GM19324 (cell line): ENCODE measurements around the gene EPHA4.

Experiments used
- ATAC-seq: cut with Tn5 transposase; IDR thresholded peaks from one replicate; pipeline ENCODE4 v1.9.1; 2021; ENCODE audit warnings: mild to moderate bottlenecking, moderate library complexity; ENCODE audit not compliant: unreplicated experiment, low FRiP score

The EPHA4 gene

DNA sequence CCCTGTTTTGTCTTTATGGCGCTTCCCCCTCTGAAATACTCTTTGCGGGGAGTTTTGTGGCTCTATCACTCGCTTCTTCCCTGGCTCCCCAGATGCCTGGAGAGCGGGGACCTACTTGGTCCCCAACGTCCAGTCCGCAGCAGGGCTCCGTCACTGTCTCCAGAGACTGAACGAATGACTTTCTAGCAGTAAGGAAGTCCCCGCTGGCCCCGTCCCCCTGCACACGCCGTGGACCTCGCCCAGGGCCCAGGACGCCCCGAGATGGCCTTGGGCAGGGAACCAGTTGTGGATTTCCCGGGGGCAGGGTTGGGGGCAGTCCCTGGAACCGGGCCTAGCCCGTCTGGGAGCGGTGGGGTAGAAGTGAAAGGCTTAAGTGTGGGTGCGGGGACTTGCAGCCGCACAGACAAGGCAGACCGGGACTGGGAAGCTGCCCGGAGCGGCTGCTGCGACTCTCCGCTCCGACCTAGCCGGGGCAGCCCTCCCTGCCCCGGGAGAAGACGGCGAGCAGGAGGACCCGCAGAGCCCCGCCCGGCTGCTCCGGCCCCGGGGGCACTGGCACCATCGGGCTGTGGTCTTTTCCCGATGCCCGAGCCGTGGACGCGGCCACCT is 821 bp upstream of the EPHA4 start:
- peak; percentile 16 for ATAC-seq

DNA sequence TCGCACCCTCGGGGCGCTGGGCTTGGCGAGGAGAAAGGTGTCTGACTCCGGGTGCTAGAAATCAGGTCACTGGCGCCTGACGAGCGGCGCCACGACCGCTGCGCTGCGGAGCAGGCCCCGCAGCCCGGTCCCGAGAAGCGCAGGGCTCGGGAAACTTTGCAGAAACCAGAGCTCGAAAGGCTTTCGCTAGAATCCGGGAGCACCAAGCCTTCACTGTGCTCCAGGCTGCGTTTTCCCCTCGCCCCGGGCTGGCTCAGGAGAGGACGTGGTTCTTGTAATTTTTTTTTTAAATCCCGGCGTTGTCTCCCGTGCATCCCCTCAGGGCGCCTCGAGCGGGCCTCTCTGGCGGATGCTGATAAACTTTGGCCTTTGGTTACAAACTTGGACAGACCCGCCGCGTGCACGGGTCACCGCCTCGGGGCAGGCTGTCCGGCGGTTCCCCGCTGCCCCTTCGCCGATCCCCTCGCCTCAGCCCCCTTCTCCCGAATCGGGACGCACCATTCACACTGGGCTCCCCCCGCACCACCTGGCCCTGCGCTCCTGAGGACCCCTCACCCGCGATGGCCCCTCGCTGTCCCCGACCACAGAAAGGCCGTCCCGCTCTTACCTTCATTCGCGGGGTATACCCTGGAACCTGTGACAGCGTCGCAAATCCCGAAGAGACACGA is 419 bp downstream of the EPHA4 start:
- ATAC-seq = peak; percentile 10

GRCh38 chr2:221571025-221571550 is 1.0 kb downstream of the EPHA4 start:
- no peak for ATAC-seq

DNA sequence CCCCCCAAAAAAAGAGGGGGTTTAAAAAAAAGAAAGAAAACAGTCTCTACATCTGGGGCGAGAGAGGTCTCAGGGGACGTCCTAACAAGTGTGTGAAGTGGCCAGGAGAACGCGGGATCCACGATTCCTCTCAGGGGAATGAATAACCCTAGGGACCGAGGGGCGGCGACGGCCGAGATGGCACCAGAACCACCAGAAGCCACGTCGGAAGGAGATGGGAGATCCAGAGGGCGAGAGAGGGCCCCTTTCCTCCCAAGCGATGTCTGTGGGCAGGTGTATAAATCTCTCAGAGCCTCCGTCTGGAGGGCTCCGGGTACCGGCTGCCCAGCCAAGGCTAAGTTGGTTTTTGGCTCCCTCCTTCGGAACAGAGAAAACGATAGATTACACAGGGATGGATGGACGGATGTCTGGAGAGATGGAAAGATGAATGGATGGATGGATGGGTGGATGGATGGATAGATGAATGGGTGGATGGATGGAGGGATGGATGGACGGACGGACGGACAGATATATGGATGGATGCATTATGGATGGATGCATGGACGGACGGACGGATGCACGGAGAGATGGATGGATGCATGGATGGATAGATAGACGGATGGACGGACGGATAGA is 1.7 kb downstream of the EPHA4 start:
- no peak for ATAC-seq

DNA sequence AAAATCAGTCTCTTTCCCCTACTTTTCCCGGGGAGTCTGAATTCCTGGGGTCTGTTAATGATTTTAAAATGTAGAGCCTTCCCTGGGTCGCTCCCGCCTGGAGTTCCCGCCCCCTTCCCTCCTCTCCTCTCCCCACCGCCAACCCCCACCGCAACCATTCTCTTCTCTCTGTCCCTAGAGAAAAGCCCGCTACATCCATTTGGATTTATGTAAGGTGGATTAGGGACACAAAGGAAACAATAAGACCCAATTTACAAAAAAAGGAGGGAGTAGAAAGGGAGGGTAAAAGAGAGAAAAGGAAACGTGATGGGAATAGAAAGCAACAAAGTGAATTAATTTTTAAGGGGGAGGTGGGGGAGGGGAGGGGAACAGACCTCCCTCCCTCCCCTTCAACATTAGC is 2.2 kb downstream of the EPHA4 start:
- no peak for ATAC-seq

GRCh38 chr2:221569425-221569845 is 2.7 kb downstream of the EPHA4 start:
- ATAC-seq = no peak

DNA sequence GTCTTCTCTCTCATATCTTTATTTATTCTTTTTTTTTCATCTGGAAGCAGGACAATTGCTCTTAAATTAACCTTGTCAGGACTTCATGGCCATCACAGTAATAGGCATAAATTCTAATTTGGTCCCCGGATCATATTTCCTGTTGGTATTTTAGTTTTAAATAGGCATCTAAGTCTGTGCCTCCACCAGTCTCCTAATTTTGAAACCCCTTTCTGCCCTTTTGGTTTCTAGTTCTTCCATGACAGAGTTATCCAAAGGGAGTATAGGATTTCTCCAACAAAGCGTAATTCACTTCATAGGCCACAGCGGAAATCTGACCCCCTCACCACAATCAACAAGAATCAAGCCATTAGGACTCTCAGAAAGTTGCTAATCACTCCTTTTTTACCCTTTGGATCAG is 3.8 kb downstream of the EPHA4 start:
- ATAC-seq = no peak

- no peak for ATAC-seq
These were observed 4.3 kb downstream of the EPHA4 start for GRCh38 chr2:221567809-221568208.

- ATAC-seq = no peak
These were observed 4.8 kb downstream of the EPHA4 start for GRCh38 chr2:221567231-221567760.

GRCh38 chr2:221563270-221563985 is 8.7 kb downstream of the EPHA4 start:
- no peak for ATAC-seq

DNA sequence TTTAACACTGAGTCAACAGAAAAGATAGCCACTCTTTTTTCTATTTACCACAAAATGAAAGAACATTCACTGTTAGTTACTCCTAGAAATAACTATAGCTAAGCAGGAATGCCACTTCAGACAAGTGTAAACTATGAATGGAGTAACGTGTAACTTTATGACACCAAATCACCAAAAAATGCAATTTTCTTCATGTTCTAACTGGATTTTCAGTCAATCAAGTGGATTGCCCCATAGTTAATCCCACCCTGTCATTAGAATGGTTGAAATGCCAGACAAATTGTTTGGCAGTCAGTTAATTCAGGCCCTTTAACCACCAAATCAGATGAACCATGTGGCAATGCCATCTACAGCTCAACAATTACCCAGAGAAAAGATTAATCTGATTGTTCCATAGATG is 9.9 kb downstream of the EPHA4 start:
- no peak for ATAC-seq

DNA sequence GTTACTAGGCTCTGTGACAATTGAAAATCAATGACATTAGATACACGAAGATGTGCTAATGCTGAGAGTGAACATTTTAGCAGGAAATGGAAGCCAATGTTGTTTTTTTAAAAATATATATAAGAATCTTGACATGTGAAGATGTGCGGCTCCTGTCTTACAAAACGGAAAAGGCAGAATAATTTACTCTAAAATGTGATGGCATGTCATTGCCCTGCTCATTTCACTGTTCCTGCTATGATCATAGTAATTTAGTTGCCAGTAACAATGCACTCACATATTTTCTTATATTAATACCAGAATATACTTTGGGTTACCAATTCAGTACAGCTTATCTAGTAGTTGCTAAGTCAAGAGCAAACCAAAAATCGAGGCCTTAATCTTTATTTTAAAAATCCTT is 10.3 kb downstream of the EPHA4 start:
- ATAC-seq = no peak

GRCh38 chr2:221559991-221560390 is 12.1 kb downstream of the EPHA4 start:
- no peak for ATAC-seq

- ATAC-seq = no peak
These were observed 14.0 kb downstream of the EPHA4 start for GRCh38 chr2:221558107-221558506.

- peak; percentile 40 for ATAC-seq
These were observed 16.6 kb downstream of the EPHA4 start for GRCh38 chr2:221555494-221555846.

DNA sequence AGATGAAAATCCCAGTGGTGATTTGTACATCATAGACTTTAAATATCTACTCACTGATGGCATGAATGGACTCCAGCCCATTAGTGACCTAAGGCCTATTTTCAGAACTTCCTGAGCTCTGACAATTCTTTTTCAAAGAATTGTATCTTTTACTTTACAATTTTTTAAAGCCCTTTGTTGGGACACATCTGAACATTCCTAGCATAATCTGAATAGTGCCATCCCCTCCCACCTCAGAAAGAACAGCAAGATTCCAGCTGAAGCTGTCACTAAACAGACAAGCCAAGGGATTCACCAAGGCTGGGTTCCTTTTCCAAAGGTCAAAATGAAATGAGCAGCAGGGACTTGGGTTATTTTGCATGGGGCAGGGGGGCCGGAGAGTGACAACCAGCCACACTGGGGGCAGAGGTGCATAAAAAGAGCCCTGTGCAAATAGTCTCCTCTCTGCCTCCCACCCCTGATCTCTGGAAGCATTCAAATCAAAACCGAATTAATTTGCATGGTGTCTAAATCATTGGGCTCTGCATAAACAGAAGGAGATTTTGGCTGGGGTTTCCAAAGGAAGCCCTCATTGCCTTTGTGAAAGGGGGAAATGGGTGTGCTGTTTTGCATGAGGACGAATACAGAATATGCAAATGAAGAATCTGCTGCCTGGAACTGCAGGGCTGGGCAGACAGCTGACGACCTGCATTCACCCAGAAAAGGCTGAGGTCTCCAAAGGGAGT is 17.2 kb downstream of the EPHA4 start:
- peak; percentile 99 for ATAC-seq

DNA sequence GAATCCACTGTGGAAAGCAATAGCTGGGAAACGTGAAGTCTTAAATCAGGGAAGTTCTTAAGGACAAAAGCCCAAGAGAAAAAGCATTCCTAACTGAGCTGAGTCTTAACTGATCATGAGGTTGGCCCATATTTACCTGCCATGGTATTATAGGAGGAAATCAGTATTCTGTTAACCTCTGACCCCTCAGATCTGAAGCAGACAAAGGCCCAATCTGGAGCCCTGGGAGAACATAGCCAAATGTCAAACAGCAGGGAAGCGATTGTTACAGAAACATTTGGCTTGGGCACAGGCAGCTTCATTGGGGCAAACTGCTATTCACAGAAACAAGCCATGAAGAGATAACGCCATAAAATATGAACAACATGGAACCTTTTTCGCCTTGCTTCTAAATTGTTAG is 18.8 kb downstream of the EPHA4 start:
- no peak for ATAC-seq

DNA sequence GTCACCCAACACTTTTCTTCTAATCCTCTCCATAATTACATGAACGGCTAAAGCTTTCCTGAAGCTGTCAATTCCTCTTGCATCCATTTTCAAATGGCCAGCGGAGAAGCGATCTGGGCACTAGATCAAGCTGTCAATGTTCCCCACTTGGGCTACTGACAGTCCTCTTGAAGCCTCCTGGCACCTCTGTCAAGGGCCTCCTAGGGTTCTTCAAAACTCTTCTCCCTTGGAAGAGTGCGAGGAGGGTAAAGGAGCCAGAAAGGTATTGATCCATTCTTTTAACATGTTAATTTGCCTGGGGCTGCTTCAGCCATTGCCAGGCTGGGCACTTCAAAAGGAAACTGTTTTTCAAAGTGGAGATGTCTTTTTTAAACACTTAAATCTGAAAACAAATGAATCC is 19.8 kb downstream of the EPHA4 start:
- no peak for ATAC-seq

DNA sequence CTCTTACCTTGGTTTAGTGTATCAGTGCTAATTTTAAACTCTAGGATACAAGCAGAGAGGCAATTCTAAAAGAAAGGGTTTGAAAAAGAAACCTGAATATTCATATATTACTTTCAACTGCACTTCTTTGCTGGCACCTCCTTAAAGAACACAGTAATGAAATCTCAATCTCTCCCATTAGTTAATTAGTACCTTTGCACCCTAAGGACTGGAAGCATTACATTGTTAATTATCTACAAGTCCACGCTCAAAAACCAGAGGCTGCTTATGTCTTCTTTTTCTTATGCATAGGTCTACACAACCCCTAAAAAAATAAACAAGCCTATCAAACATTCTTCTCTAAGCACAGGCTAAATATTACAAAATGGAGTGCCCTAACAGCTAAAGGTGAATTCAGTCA is 20.2 kb downstream of the EPHA4 start:
- peak; percentile 31 for ATAC-seq

DNA sequence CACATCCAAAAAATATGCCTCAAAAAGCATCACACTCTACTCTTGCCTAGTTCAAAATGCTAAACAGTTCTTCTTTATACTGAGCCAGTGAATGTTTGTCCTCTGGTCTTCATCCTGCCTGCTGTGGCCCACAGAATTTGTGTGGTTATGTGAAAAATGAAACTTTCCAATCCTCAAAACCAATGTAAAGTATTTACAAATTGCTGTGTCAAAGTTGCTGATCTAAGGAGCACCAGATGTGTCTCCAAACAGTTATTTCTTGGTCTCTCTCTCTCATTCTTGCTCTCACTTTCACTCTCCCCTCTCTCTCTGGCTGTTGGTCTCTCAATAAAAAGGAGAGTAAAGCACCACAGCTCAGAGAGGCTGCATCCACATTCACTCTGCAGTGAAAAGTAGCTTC is 23.0 kb downstream of the EPHA4 start:
- ATAC-seq = peak; percentile 82
